Adrenal gland (tissue), 12 donors: ENCODE measurements around the gene RAD52. TPM values are rescaled to one million over a fixed set of nuclear protein-coding genes. Genes with fewer than 3 reads are reported as not detected.

Source experiments
- DNase-seq, 7 donors: peaks; one replicate each; pipeline ENCODE4 v3.0.0-alpha.2; 2019 to 2020
- H3K27ac ChIP-seq, 5 donors: fragments of 200-600 bp; sonication (generic) in 4 of 5; 1 replicate in 3 of 5; 2 replicates in 2 of 5; pipeline versions ENCODE4 v1.5.1 to v1.8.0; 2016 to 2020; ENCODE audit warnings: mild to moderate bottlenecking in 1 of 5
- H3K27me3 ChIP-seq: fragments of 200-600 bp; 2 replicates; pipeline ENCODE4 v1.8.0; 2021
- H3K36me3 ChIP-seq, 2 donors: fragments of 200-600 bp; replicated peaks in 1 of 2; 1 replicate in 1 of 2; 2 replicates in 1 of 2; pipeline versions ENCODE4 v1.5.1 to v1.8.0; 2018 to 2022
- H3K4me1 ChIP-seq, 2 donors: fragments of 200-600 bp; replicated peaks in 1 of 2; 1 replicate in 1 of 2; 2 replicates in 1 of 2; pipeline versions ENCODE4 v1.5.1 to v1.8.0; 2018 to 2021
- H3K4me3 ChIP-seq, 4 donors: fragments of 200-600 bp; sonication (generic) in 3 of 4; one replicate each; pipeline ENCODE4 v1.5.1; 2016 to 2018
- H3K9me3 ChIP-seq, 3 donors: fragments of 200-600 bp; sonication (generic) in 1 of 3; replicated peaks in 1 of 3; 1 replicate in 2 of 3; 2 replicates in 1 of 3; pipeline versions ENCODE4 v1.5.1 to v1.8.0; 2016 to 2021
- POLR2A ChIP-seq, 2 donors: fragments of 450-650 bp; IDR thresholded peaks; one replicate each; pipeline ENCODE4 v1.6.1; 2017; ENCODE audit warnings: antibody characterized with exemption in 2 of 2, mild to moderate bottlenecking in 2 of 2, moderate library complexity in 1 of 2
- WGBS, 4 donors: extraction: QIAGEN DNeasy Blood & Tissue Kit in 2 of 4; methylation state at CpG; one replicate each; pipeline versions ENCODE4 v1.1.5 to v1.1.7; 2013 to 2017; 5-methylcytosine and 5-hydroxymethylcytosine counted together
- intact Hi-C, 2 donors: fragments of 100-400 bp; cut with DNase I; formaldehyde crosslinking; loops; one replicate each; pipeline versions ENCODE4 v1.14.1 to v1.15.0; 2022 to 2023
- polyA plus RNA-seq, 3 donors: library from polyadenylated mRNA; stranded (reverse); fragments of 200-250 nt in 2 of 3; fragments of 350-450 nt in 1 of 3; fragmentation: Illumina TruSeq in 1 of 3; extraction: RNeasy Lipid Tissue Mini Kit (QIAGEN cat#74804) in 1 of 3; gene quantifications; one replicate each; pipeline ENCODE4 v1.2.3, GENCODE V29; 2013 to 2014
- total RNA-seq, 9 donors: library from RNA; depleted of rRNA in 4 of 9; stranded (reverse); fragments of >200 nt in 4 of 9; fragments of 120-200 nt in 1 of 9; fragmentation: NEBNext Ultra II Directional in 1 of 9; extraction: Animal tissue kit (Norgen Biotek cat#: 25700) in 1 of 9; gene quantifications; one replicate each; pipeline versions ENCODE4 v1.1.0 to v1.2.4, GENCODE V29; 2013 to 2023
- TF ChIP-seq, protein P1 (sequence below), 6 experiments: fragments of 450-650 bp in 4 of 6; fragments of 200-600 bp in 2 of 6; sonication (generic) in 1 of 6; IDR thresholded peaks; 1 replicate in 5 of 6; 2 replicates in 1 of 6; pipeline versions ENCODE4 v1.5.1 to v1.8.0; 2016 to 2021; ENCODE audit warnings: antibody characterized with exemption in 6 of 6, mild to moderate bottlenecking in 2 of 6, moderate library complexity in 1 of 6
- donor health status: healthy with polysubstance abuse.
- donor health status: Bipolar disorder and iron deficiency.
- donor health status: DM: yes; HTN: yes; CAD: no.
- donor health status: DM: no; HTN: no; CAD: no.
- donor health status: DM: no; HTN: no; CAD: no.
- donor health status: DM: yes; HTN: yes; CAD: no.

Gene RAD52
- total and polyA plus RNA-seq, 12 donors = 5.5 to 22.6 (median 11.2) TPM

GRCh38 chr12:996881-997280 is 47.4 kb upstream of the RAD52 start:
- intact Hi-C loops = loop anchor here in 1 of 2 donors (10.0 kb wide), 1 partner anchor 78 kb away; no protein-coding TSS in a partner anchor
- H3K4me1 ChIP-seq = peaks cover 8 to 43% of the 10 kb centered on the region in 2 donors
- WGBS, 4 donors = 67 to 77% (median 71%) methylated on average over 4 of the region's 4 CpGs
- DNase-seq = no peak
- TF ChIP-seq, protein P1, sequence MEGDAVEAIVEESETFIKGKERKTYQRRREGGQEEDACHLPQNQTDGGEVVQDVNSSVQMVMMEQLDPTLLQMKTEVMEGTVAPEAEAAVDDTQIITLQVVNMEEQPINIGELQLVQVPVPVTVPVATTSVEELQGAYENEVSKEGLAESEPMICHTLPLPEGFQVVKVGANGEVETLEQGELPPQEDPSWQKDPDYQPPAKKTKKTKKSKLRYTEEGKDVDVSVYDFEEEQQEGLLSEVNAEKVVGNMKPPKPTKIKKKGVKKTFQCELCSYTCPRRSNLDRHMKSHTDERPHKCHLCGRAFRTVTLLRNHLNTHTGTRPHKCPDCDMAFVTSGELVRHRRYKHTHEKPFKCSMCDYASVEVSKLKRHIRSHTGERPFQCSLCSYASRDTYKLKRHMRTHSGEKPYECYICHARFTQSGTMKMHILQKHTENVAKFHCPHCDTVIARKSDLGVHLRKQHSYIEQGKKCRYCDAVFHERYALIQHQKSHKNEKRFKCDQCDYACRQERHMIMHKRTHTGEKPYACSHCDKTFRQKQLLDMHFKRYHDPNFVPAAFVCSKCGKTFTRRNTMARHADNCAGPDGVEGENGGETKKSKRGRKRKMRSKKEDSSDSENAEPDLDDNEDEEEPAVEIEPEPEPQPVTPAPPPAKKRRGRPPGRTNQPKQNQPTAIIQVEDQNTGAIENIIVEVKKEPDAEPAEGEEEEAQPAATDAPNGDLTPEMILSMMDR (IDR thresholded peaks at IDR 0.05) = no peak
- no peak for TF ChIP-seq POLR2A (IDR thresholded peaks at IDR 0.05)
- no peaks in the 10 kb centered on the region for H3K9me3 ChIP-seq
- no peak overlapping the region for H3K4me3 ChIP-seq
- no peak overlapping the region for H3K27ac ChIP-seq
- H3K36me3 ChIP-seq = no peaks in the 10 kb centered on the region
- no peaks in the 10 kb centered on the region for H3K27me3 ChIP-seq

DNA sequence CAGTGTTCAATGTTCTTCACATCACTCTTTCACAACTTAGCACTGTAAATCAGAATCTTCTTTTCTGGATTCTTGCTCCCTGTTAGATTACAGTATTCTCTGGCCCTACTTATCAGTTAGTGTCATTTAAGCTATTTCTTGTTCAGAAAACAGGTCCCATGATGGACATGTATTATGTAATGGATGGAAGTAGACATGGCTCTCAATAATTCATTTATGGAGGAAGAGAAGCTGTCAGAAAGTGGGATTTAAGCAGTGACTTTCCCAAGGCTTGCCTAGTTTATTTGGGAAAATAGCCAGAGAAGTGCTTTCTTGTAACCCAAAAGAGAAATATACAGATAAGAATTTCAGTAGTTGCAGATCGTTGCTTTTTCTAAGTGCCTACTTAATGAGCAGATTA is 43.2 kb upstream of the RAD52 start:
- no peaks in the 10 kb centered on the region for H3K27me3 ChIP-seq
- no peaks in the 10 kb centered on the region for H3K36me3 ChIP-seq
- DNase-seq = no peak
- WGBS, 4 donors = 12 to 29% (median 16%) methylated on average over 1 of the region's 1 CpG
- H3K9me3 ChIP-seq = no peaks in the 10 kb centered on the region
- no peak overlapping the region for H3K4me3 ChIP-seq
- H3K4me1 ChIP-seq = peaks cover 15 to 61% of the 10 kb centered on the region in 2 donors
- peak overlapping the region in 4 of 5 donors; percentile 0 to 100 (median 67) for H3K27ac ChIP-seq
- intact Hi-C loops = loop anchor here in 1 of 2 donors (10.0 kb wide), 1 partner anchor 82 kb away; no protein-coding TSS in a partner anchor
- TF ChIP-seq, protein P1 (IDR thresholded peaks at IDR 0.05) = no peak
- TF ChIP-seq POLR2A (IDR thresholded peaks at IDR 0.05) = no peak

DNA sequence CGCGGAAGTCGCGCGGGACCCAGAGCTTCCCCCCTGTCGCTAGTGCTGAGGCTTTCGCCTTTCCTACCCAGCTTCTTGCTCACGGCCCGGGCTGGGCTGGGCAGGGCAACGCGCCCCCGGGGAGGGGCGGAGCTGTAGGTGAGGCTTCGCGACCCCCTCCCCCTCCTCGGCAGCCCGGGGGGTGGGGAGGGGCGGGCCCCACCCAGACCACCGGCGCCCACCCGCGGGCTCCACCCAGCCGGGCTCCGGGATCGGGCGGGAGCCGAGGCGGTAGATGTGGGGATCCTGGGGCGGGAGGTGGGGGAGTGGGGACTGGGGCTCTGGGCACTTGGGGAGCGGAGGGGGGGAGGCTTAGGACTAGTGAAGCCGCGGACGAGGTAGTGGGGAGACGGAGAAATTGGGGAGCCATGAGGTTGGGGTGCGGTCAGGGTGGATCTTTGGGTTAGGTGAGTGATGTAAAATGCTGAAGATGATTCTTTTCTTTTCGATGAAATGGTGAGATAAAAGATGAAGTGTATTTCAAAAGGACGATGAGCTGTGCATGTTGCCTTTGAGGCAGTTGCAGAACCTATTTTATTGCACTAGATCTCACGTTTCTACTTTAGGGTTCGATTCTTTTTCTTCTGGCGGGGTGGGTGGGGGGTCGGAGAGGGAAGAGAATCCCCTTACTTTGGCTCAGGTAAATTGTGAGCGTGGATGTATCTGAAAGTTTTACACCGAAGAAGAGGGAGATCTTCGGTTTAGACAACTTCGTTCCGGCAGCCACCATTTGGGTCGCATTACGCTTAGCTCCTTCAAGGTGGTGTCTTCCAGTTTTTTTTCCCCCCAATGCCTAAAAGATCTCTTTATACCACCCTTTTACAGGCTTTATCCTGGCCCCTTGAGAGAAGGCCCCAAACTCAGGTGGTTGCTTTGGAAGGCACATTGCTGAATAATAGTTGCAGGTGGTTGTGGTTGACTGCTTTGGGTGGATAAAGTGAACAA is 42.1 kb upstream of the RAD52 start:
- H3K36me3 ChIP-seq = no peaks in the 10 kb centered on the region
- H3K4me1 ChIP-seq = peaks cover 15 to 56% of the 10 kb centered on the region in 2 donors
- H3K27ac ChIP-seq = peak overlapping the region; percentile 75 to 100 (median 91)
- H3K27me3 ChIP-seq = no peaks in the 10 kb centered on the region
- peak in 2 of 7 donors; percentile 41 to 50 for DNase-seq
- peak in 1 of 2 donors; percentile 11 for TF ChIP-seq POLR2A (IDR thresholded peaks at IDR 0.05)
- TF ChIP-seq, protein P1 (IDR thresholded peaks at IDR 0.05) = peak in 1 of 6 experiments; percentile 7
- peak overlapping the region; percentile 37 to 84 (median 66) for H3K4me3 ChIP-seq
- WGBS, 4 donors = 3 to 6% (median 5%) methylated on average over 19 to 48 of the region's 48 CpGs
- no peaks in the 10 kb centered on the region for H3K9me3 ChIP-seq
- intact Hi-C loops = loop anchor here in 1 of 2 donors (10.0 kb wide), 1 partner anchor 83 kb away; no protein-coding TSS in a partner anchor

- H3K4me3 ChIP-seq = peak within 1 kb of the TSS; percentile 46 to 84 (median 66)
- H3K36me3 ChIP-seq = no peaks in the 10 kb centered on the region
- TF ChIP-seq POLR2A (IDR thresholded peaks at IDR 0.05) = peak; percentile 52 to 92
- TF ChIP-seq, protein P1 (IDR thresholded peaks at IDR 0.05) = peak in 2 of 6 experiments; percentile 6 to 12
- no peaks in the 10 kb centered on the region for H3K27me3 ChIP-seq
- H3K4me1 ChIP-seq = peaks cover 15 to 52% of the 10 kb centered on the region in 2 donors
- WGBS, 4 donors = 0 to 1% (median 0%) methylated on average over 7 to 85 of the region's 87 CpGs
- intact Hi-C loops = loop anchor here in 1 of 2 donors (10.0 kb wide), 1 partner anchor 84 kb away; no protein-coding TSS in a partner anchor
- peak; percentile 91 to 93 (median 92) for DNase-seq
- no peaks in the 10 kb centered on the region for H3K9me3 ChIP-seq
- peak within 1 kb of the TSS; percentile 91 to 100 (median 99) for H3K27ac ChIP-seq
Observed at GRCh38 chr12:990661-991349, 41.3 kb upstream of the RAD52 start, which contains the start of gene ERC1. ERC1 (plus strand) TSS chr12:991223; CDS start chr12:1027904, 36,681 bp downstream.
